ENCODE data around the gene ARHGAP40. TPM values are rescaled to one million over a fixed set of nuclear protein-coding genes. Genes with fewer than 3 reads are reported as not detected.

Gene ARHGAP40
- total and polyA plus RNA-seq, 9 of the 15 experiments (the other 6 are each of a cell fraction or from before 2014, with no cell fraction given) = not detected

GRCh38 chr20:38645980-38646858 lies 44.6 kb downstream of the ARHGAP40 start (continued):
- TF ChIP-seq, protein P1, sequence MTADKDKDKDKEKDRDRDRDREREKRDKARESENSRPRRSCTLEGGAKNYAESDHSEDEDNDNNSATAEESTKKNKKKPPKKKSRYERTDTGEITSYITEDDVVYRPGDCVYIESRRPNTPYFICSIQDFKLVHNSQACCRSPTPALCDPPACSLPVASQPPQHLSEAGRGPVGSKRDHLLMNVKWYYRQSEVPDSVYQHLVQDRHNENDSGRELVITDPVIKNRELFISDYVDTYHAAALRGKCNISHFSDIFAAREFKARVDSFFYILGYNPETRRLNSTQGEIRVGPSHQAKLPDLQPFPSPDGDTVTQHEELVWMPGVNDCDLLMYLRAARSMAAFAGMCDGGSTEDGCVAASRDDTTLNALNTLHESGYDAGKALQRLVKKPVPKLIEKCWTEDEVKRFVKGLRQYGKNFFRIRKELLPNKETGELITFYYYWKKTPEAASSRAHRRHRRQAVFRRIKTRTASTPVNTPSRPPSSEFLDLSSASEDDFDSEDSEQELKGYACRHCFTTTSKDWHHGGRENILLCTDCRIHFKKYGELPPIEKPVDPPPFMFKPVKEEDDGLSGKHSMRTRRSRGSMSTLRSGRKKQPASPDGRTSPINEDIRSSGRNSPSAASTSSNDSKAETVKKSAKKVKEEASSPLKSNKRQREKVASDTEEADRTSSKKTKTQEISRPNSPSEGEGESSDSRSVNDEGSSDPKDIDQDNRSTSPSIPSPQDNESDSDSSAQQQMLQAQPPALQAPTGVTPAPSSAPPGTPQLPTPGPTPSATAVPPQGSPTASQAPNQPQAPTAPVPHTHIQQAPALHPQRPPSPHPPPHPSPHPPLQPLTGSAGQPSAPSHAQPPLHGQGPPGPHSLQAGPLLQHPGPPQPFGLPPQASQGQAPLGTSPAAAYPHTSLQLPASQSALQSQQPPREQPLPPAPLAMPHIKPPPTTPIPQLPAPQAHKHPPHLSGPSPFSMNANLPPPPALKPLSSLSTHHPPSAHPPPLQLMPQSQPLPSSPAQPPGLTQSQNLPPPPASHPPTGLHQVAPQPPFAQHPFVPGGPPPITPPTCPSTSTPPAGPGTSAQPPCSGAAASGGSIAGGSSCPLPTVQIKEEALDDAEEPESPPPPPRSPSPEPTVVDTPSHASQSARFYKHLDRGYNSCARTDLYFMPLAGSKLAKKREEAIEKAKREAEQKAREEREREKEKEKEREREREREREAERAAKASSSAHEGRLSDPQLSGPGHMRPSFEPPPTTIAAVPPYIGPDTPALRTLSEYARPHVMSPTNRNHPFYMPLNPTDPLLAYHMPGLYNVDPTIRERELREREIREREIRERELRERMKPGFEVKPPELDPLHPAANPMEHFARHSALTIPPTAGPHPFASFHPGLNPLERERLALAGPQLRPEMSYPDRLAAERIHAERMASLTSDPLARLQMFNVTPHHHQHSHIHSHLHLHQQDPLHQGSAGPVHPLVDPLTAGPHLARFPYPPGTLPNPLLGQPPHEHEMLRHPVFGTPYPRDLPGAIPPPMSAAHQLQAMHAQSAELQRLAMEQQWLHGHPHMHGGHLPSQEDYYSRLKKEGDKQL (CRISPR knock-in tag; IDR thresholded peaks at IDR 0.05; ENCODE audit: borderline replicate concordance) = no peak
- TF ChIP-seq JUNB (CRISPR knock-in tag; conservative IDR thresholded peaks at IDR 0.05) = no peak
- no peak for TF ChIP-seq SNRNP70 (optimal IDR thresholded peaks at IDR 0.05; ENCODE audit: low read depth, low read length)
- no peak for TF ChIP-seq COPS2 (conservative IDR thresholded peaks at IDR 0.05)
- TF ChIP-seq, protein P2, sequence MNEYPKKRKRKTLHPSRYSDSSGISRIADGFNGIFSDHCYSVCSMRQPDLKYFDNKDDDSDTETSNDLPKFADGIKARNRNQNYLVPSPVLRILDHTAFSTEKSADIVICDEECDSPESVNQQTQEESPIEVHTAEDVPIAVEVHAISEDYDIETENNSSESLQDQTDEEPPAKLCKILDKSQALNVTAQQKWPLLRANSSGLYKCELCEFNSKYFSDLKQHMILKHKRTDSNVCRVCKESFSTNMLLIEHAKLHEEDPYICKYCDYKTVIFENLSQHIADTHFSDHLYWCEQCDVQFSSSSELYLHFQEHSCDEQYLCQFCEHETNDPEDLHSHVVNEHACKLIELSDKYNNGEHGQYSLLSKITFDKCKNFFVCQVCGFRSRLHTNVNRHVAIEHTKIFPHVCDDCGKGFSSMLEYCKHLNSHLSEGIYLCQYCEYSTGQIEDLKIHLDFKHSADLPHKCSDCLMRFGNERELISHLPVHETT (CRISPR knock-in tag; conservative IDR thresholded peaks at IDR 0.05 in 1 of 2, IDR thresholded peaks at IDR 0.05 in 1 of 2) = no peak
- TF ChIP-seq LCOR (CRISPR knock-in tag; IDR thresholded peaks at IDR 0.05) = 0 out of 2 replicates have a peak, but pooled peaks have one; percentile 46
- no peak for TF ChIP-seq TAF1 (IDR thresholded peaks at IDR 0.05; ENCODE audit: control insufficient read depth, extremely low read depth, insufficient read depth, low read length, severe bottlenecking)
- TF ChIP-seq VEZF1 (CRISPR knock-in tag; IDR thresholded peaks at IDR 0.05) = peak; percentile 52
- TF ChIP-seq L3MBTL2 (IDR thresholded peaks at IDR 0.05) = no peak
- no peak for TF ChIP-seq CREB1 (IDR thresholded peaks at IDR 0.05)
- TF ChIP-seq CREB1 (CRISPR knock-in tag; IDR thresholded peaks at IDR 0.05) = peak; percentile 62; the same call in 1 of the 2 replicates
- no peak for TF ChIP-seq CEBPG (CRISPR knock-in tag; IDR thresholded peaks at IDR 0.05)
- TF ChIP-seq CEBPG (tag; conservative IDR thresholded peaks at IDR 0.05 in 1 of 2, IDR thresholded peaks at IDR 0.05 in 1 of 2) = no peak
- TF ChIP-seq GTF2A2 (tag; IDR thresholded peaks at IDR 0.05) = no peak
- TF ChIP-seq MTF1 (CRISPR knock-in tag; IDR thresholded peaks at IDR 0.05; ENCODE audit: borderline replicate concordance) = no peak
- TF ChIP-seq ZFP36 (IDR thresholded peaks at IDR 0.05; ENCODE audit: low read depth, low read length, partially characterized antibody) = peak; percentile 23
- peak in 1 of 2 experiments; percentile 59; a peak in 2 of 4 replicates for TF ChIP-seq RCOR1 (IDR thresholded peaks at IDR 0.05; ENCODE audit: borderline replicate concordance in 1 of 2, low read depth in 2 of 2, low read length in 2 of 2)
- 0 out of 2 replicates have a peak, but pooled peaks have one; percentile 8 for TF ChIP-seq SOX6 (IDR thresholded peaks at IDR 0.05)

All from K562 (cell line).